GM23338 (cell line): ENCODE measurements around the gene PEX10. TPM values are rescaled to one million over a fixed set of nuclear protein-coding genes. Genes with fewer than 3 reads are reported as not detected.

Source experiments
- ATAC-seq: fragments of 200-7000 bp; cut with Tn5 transposase; 3 replicates; pipeline ENCODE4 v1.9.1; 2020
- DNase-seq: peaks from one replicate; pipeline ENCODE4 v3.0.0-alpha.2; 2015; ENCODE audit warnings: low spot score
- H2AFZ ChIP-seq: fragments of 200-600 bp; sonication (generic); 2 replicates; pipeline ENCODE4 v1.8.0; 2016; ENCODE audit warnings: antibody characterized with exemption, mild to moderate bottlenecking, moderate library complexity
- H3F3A ChIP-seq: fragments of 200-600 bp; sonication (generic); replicated peaks from 2 replicates; pipeline ENCODE4 v1.8.0; 2017; ENCODE audit warnings: antibody characterized with exemption, mixed run types, low read depth
- H3K27ac ChIP-seq: fragments of 200-600 bp; sonication (generic); 2 replicates; pipeline ENCODE4 v1.6.1; 2016; ENCODE audit warnings: low read depth
- H3K27me3 ChIP-seq: fragments of 200-600 bp; sonication (generic); 2 replicates; pipeline ENCODE4 v1.8.0; 2016; ENCODE audit warnings: mild to moderate bottlenecking, mixed run types, moderate library complexity; ENCODE audit not compliant: insufficient read depth
- H3K36me3 ChIP-seq: fragments of 200-600 bp; sonication (generic); 2 replicates; pipeline ENCODE4 v1.8.0; 2016; ENCODE audit warnings: mild to moderate bottlenecking; ENCODE audit not compliant: insufficient read depth
- H3K4me1 ChIP-seq: fragments of 200-600 bp; sonication (generic); 2 replicates; pipeline ENCODE4 v1.8.0; 2016; ENCODE audit warnings: mild to moderate bottlenecking, moderate library complexity; ENCODE audit not compliant: insufficient read depth
- H3K4me2 ChIP-seq: fragments of 200-600 bp; sonication (generic); 2 replicates; pipeline ENCODE4 v1.7.1; 2017; ENCODE audit warnings: mixed run types
- H3K4me3 ChIP-seq: fragments of 200-600 bp; sonication (generic); 2 replicates; pipeline ENCODE4 v1.6.1; 2016; ENCODE audit warnings: mixed run types
- H3K79me2 ChIP-seq: fragments of 200-600 bp; sonication (generic); replicated peaks from 2 replicates; pipeline ENCODE4 v1.8.0; 2017; ENCODE audit warnings: mild to moderate bottlenecking; ENCODE audit not compliant: insufficient read depth
- H3K9me2 ChIP-seq: fragments of 200-600 bp; sonication (generic); 2 replicates; pipeline ENCODE4 v1.8.0; 2017; ENCODE audit not compliant: insufficient read depth
- H4K20me1 ChIP-seq: fragments of 200-600 bp; sonication (generic); replicated peaks from 2 replicates; pipeline ENCODE4 v1.8.0; 2017; ENCODE audit warnings: mild to moderate bottlenecking; ENCODE audit not compliant: insufficient read depth
- H3K27ac Mint-ChIP-seq: 2 replicates; pipeline ENCODE4 v1.8.0; 2020; ENCODE audit warnings: inconsistent platforms, mild to moderate bottlenecking, moderate library complexity, mixed read lengths
- H3K27me3 Mint-ChIP-seq: 3 replicates; pipeline ENCODE4 v1.8.0; 2022; ENCODE audit warnings: low read depth, mild to moderate bottlenecking, moderate library complexity, mixed read lengths, inconsistent platforms; ENCODE audit not compliant: insufficient read depth, poor library complexity
- H3K36me3 Mint-ChIP-seq: 3 replicates; pipeline ENCODE4 v1.8.0; 2021; ENCODE audit warnings: low read depth, mild to moderate bottlenecking, inconsistent platforms, moderate library complexity, mixed read lengths
- H3K4me1 Mint-ChIP-seq: 3 replicates; pipeline ENCODE4 v1.8.0; 2020; ENCODE audit warnings: mild to moderate bottlenecking, inconsistent platforms, mixed read lengths
- H3K4me3 Mint-ChIP-seq: 3 replicates; pipeline ENCODE4 v1.8.0; 2021; ENCODE audit warnings: moderate library complexity, mild to moderate bottlenecking, inconsistent platforms, mixed read lengths
- H3K9me3 Mint-ChIP-seq: 3 replicates; pipeline ENCODE4 v1.8.0; 2020; ENCODE audit warnings: moderate library complexity, mild to moderate bottlenecking, inconsistent platforms, mixed read lengths
- CREB1 ChIP-seq: fragments of 250-450 bp; sonication (Bioruptor Pico); IDR thresholded peaks from 2 replicates; pipeline ENCODE4 v1.5.0; 2020; ENCODE audit warnings: low read depth, mild to moderate bottlenecking, moderate library complexity
- ETS1 ChIP-seq: IDR thresholded peaks from 2 replicates; pipeline ENCODE4 v1.6.1; 2016; ENCODE audit warnings: antibody characterized with exemption
- JUNB ChIP-seq: IDR thresholded peaks from one replicate; pipeline ENCODE4 v1.6.1; 2016; ENCODE audit warnings: antibody characterized with exemption; ENCODE audit not compliant: unreplicated experiment
- ZNF331 ChIP-seq: fragments of 250-450 bp; sonication (Bioruptor Pico); IDR thresholded peaks from 2 replicates; pipeline ENCODE4 v1.5.0; 2020; ENCODE audit warnings: low read depth, mild to moderate bottlenecking, moderate library complexity
- polyA plus RNA-seq: library from polyadenylated mRNA; unstranded; fragments of >200 nt; fragmentation: Nextera tagmentation; extraction: Ambion mirVana; gene quantifications from 2 replicates; pipeline ENCODE4 v1.2.1, GENCODE V29; 2016
- total RNA-seq: library from RNA; depleted of rRNA; stranded (reverse); fragments of >200 nt; shearing (Covaris generic); gene quantifications from 2 replicates; pipeline ENCODE4 v1.2.3, GENCODE V29; 2014
- TF ChIP-seq, protein P1 (sequence below): fragments of 250-450 bp; sonication (Bioruptor Pico); IDR thresholded peaks from 2 replicates; pipeline ENCODE4 v1.5.0; 2020; ENCODE audit warnings: mild to moderate bottlenecking, moderate library complexity

Gene PEX10
- total and polyA plus RNA-seq, 2 experiments from 2014 or later: 15.0 to 53.9 TPM

DNA sequence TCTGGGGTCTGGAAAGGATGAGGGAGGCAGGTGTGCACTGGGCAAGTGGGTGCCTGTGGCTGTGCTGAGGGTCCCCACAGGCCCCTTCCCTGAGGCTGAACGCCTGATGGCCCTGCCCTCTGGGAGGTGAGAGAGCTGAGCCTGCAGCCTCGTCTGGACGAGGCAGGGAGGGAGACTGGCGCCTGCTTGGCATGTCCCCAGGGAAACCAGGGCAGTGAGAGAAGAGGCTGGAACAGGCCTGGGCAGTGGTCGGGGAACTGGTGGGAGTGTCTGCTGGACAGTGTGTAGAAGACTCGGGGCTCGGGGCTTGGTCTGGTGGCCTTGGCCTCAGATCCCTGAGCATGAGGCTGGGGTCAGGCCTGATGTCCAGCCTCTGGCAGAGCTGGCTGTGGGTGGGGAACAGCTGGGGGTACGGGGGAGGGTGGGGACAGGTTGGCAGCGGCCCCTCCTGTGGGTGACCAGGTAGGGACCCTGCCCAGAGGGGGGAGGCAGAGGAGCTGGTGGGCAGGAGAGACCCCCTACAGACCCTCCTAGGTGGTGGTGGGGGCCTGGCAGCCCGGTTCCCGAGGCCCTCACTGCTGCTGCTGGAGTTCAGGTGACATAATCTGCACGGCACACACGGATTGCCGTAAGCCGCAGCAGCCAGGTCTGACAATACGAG is 32.9 kb upstream of the PEX10 start (continued):
- TF ChIP-seq ZNF331 (CRISPR knock-in tag) (no peak), JUNB (no peak), ETS1 (no peak), CREB1 (CRISPR knock-in tag) (no peak)

- ATAC-seq (no peak), DNase-seq (no peak)
- Histone ChIP-seq H3K36me3 (no peaks in the 10 kb centered on the region), H3K4me2 (peak overlapping the region; percentile 55; the same call in 1 of the 2 replicates), H3F3A (no peaks in the 10 kb centered on the region), H3K27ac (no peak overlapping the region), H2AFZ (no peak overlapping the region), H3K27me3 (peaks cover 19% of the 10 kb centered on the region), H3K4me3 (peak overlapping the region; percentile 38; the same call in 1 of the 2 replicates), H3K79me2 (no peaks in the 10 kb centered on the region), H4K20me1 (no peaks in the 10 kb centered on the region), H3K4me1 (no peaks in the 10 kb centered on the region), H3K9me2 (no peaks in the 10 kb centered on the region)
- H3K27me3 Mint-ChIP-seq: peaks cover 9% of the 10 kb centered on the region
- H3K9me3 Mint-ChIP-seq: no peaks in the 10 kb centered on the region
- no peak overlapping the region for H3K27ac Mint-ChIP-seq
- peak overlapping the region; percentile 45; the same call in 1 of the 3 replicates for H3K4me3 Mint-ChIP-seq
- TF ChIP-seq, protein P1, sequence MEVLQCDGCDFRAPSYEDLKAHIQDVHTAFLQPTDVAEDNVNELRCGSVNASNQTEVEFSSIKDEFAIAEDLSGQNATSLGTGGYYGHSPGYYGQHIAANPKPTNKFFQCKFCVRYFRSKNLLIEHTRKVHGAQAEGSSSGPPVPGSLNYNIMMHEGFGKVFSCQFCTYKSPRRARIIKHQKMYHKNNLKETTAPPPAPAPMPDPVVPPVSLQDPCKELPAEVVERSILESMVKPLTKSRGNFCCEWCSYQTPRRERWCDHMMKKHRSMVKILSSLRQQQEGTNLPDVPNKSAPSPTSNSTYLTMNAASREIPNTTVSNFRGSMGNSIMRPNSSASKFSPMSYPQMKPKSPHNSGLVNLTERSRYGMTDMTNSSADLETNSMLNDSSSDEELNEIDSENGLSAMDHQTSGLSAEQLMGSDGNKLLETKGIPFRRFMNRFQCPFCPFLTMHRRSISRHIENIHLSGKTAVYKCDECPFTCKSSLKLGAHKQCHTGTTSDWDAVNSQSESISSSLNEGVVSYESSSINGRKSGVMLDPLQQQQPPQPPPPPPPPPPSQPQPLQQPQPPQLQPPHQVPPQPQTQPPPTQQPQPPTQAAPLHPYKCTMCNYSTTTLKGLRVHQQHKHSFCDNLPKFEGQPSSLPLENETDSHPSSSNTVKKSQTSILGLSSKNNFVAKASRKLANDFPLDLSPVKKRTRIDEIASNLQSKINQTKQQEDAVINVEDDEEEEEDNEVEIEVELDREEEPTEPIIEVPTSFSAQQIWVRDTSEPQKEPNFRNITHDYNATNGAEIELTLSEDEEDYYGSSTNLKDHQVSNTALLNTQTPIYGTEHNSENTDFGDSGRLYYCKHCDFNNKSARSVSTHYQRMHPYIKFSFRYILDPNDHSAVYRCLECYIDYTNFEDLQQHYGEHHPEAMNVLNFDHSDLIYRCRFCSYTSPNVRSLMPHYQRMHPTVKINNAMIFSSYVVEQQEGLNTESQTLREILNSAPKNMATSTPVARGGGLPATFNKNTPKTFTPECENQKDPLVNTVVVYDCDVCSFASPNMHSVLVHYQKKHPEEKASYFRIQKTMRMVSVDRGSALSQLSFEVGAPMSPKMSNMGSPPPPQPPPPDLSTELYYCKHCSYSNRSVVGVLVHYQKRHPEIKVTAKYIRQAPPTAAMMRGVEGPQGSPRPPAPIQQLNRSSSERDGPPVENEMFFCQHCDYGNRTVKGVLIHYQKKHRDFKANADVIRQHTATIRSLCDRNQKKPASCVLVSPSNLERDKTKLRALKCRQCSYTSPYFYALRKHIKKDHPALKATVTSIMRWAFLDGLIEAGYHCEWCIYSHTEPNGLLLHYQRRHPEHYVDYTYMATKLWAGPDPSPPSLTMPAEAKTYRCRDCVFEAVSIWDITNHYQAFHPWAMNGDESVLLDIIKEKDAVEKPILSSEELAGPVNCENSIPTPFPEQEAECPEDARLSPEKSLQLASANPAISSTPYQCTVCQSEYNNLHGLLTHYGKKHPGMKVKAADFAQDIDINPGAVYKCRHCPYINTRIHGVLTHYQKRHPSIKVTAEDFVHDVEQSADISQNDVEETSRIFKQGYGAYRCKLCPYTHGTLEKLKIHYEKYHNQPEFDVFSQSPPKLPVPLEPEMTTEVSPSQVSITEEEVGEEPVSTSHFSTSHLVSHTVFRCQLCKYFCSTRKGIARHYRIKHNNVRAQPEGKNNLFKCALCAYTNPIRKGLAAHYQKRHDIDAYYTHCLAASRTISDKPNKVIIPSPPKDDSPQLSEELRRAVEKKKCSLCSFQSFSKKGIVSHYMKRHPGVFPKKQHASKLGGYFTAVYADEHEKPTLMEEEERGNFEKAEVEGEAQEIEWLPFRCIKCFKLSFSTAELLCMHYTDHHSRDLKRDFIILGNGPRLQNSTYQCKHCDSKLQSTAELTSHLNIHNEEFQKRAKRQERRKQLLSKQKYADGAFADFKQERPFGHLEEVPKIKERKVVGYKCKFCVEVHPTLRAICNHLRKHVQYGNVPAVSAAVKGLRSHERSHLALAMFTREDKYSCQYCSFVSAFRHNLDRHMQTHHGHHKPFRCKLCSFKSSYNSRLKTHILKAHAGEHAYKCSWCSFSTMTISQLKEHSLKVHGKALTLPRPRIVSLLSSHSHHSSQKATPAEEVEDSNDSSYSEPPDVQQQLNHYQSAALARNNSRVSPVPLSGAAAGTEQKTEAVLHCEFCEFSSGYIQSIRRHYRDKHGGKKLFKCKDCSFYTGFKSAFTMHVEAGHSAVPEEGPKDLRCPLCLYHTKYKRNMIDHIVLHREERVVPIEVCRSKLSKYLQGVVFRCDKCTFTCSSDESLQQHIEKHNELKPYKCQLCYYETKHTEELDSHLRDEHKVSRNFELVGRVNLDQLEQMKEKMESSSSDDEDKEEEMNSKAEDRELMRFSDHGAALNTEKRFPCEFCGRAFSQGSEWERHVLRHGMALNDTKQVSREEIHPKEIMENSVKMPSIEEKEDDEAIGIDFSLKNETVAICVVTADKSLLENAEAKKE: no peak
- no peaks in the 10 kb centered on the region for H3K36me3 Mint-ChIP-seq
- peaks cover 14% of the 10 kb centered on the region for H3K4me1 Mint-ChIP-seq
Measured at GRCh38 chr1:2444138-2444591, 31.8 kb upstream of the PEX10 start.
